MM.1S (cell line): ENCODE measurements around the gene CALML5.

ENCODE experiments used
- EZH2 ChIP-seq: fragments of 300-600 bp; sonication (generic); optimal IDR thresholded peaks from 2 replicates; pipeline ENCODE3; 2017; ENCODE audit warnings: low read depth, mild to moderate bottlenecking, antibody characterized with exemption, low read length, mixed read lengths
- TF ChIP-seq, protein P1 (sequence below): fragments of 300-600 bp; sonication (generic); IDR thresholded peaks from 2 replicates; pipeline ENCODE4 v1.5.1; 2016; ENCODE audit warnings: antibody characterized with exemption, low read length, mixed read lengths

- TF ChIP-seq, protein P1, sequence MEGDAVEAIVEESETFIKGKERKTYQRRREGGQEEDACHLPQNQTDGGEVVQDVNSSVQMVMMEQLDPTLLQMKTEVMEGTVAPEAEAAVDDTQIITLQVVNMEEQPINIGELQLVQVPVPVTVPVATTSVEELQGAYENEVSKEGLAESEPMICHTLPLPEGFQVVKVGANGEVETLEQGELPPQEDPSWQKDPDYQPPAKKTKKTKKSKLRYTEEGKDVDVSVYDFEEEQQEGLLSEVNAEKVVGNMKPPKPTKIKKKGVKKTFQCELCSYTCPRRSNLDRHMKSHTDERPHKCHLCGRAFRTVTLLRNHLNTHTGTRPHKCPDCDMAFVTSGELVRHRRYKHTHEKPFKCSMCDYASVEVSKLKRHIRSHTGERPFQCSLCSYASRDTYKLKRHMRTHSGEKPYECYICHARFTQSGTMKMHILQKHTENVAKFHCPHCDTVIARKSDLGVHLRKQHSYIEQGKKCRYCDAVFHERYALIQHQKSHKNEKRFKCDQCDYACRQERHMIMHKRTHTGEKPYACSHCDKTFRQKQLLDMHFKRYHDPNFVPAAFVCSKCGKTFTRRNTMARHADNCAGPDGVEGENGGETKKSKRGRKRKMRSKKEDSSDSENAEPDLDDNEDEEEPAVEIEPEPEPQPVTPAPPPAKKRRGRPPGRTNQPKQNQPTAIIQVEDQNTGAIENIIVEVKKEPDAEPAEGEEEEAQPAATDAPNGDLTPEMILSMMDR, result no peak
- TF ChIP-seq EZH2, result no peak
Observed at GRCh38 chr10:5480162-5480941, 19.0 kb downstream of the CALML5 start.
